T1000 (cell line): ENCODE data around the gene CAMK4.
"Not testable (repeated sequence)": the region's sequence is repeated elsewhere in the genome, so short reads cannot be mapped to it uniquely, and the experiment has no call there.

Experiments used
- DNase-seq: peaks from one replicate; lab custom pipeline; 2025; ENCODE audit warnings: mixed read lengths; lab: John Stamatoyannopoulos, UW

CAMK4 gene

GRCh38 chr5:111256128-111256527 is 31.9 kb downstream of the CAMK4 start:
- DNase-seq = no peak

- DNase-seq = not testable (repeated sequence)
Observed at GRCh38 chr5:111257610-111258009, 33.4 kb downstream of the CAMK4 start.

GRCh38 chr5:111259636-111260035 is 35.5 kb downstream of the CAMK4 start:
- DNase-seq = no peak

GRCh38 chr5:111261610-111262009 is 37.4 kb downstream of the CAMK4 start:
- no peak for DNase-seq

- no peak for DNase-seq
Observed at GRCh38 chr5:111262153-111262552, 38.0 kb downstream of the CAMK4 start.

- no peak for DNase-seq
Observed at GRCh38 chr5:111262815-111263214, 38.6 kb downstream of the CAMK4 start.

- no peak for DNase-seq
Observed at GRCh38 chr5:111266491-111266890, 42.3 kb downstream of the CAMK4 start.

- DNase-seq = no peak
Observed at GRCh38 chr5:111268300-111268699, 44.1 kb downstream of the CAMK4 start.

GRCh38 chr5:111271885-111272284 is 47.7 kb downstream of the CAMK4 start:
- no peak for DNase-seq

GRCh38 chr5:111277061-111277460 is 52.9 kb downstream of the CAMK4 start:
- DNase-seq = no peak

GRCh38 chr5:111278858-111279504 is 54.8 kb downstream of the CAMK4 start:
- DNase-seq = no peak

- DNase-seq = no peak
Observed at GRCh38 chr5:111280282-111280951, 56.2 kb downstream of the CAMK4 start.

- DNase-seq = no peak
Observed at GRCh38 chr5:111282798-111283197, 58.6 kb downstream of the CAMK4 start.

- no peak for DNase-seq
Observed at GRCh38 chr5:111284825-111285224, 60.6 kb downstream of the CAMK4 start.

- DNase-seq = no peak
Observed at GRCh38 chr5:111294551-111294950, 70.4 kb downstream of the CAMK4 start.

GRCh38 chr5:111295649-111296048 is 71.5 kb downstream of the CAMK4 start:
- DNase-seq = no peak

GRCh38 chr5:111296570-111296969 is 72.4 kb downstream of the CAMK4 start:
- DNase-seq = no peak

- DNase-seq = no peak
Observed at GRCh38 chr5:111299067-111299481, 74.9 kb downstream of the CAMK4 start.

GRCh38 chr5:111299831-111300432 is 75.7 kb downstream of the CAMK4 start:
- no peak for DNase-seq

- DNase-seq = no peak
Observed at GRCh38 chr5:111301264-111301663, 77.1 kb downstream of the CAMK4 start.

GRCh38 chr5:111302043-111302442 is 77.9 kb downstream of the CAMK4 start:
- not testable (repeated sequence) for DNase-seq

- DNase-seq = no peak
Observed at GRCh38 chr5:111308951-111309350, 84.8 kb downstream of the CAMK4 start.

- no peak for DNase-seq
Observed at GRCh38 chr5:111309384-111309783, 85.2 kb downstream of the CAMK4 start.
